NOMO-1 (cell line): ENCODE data around the gene KIAA1191.
"Not testable (repeated sequence)": the region's sequence is repeated elsewhere in the genome, so short reads cannot be mapped to it uniquely, and the experiment has no call there.

Experiments used
- DNase-seq, 2 experiments: peaks; one replicate each; lab custom pipeline; 2025; ENCODE audit not compliant: unreplicated experiment in 2 of 2; lab: John Stamatoyannopoulos, UW

The KIAA1191 gene

DNA sequence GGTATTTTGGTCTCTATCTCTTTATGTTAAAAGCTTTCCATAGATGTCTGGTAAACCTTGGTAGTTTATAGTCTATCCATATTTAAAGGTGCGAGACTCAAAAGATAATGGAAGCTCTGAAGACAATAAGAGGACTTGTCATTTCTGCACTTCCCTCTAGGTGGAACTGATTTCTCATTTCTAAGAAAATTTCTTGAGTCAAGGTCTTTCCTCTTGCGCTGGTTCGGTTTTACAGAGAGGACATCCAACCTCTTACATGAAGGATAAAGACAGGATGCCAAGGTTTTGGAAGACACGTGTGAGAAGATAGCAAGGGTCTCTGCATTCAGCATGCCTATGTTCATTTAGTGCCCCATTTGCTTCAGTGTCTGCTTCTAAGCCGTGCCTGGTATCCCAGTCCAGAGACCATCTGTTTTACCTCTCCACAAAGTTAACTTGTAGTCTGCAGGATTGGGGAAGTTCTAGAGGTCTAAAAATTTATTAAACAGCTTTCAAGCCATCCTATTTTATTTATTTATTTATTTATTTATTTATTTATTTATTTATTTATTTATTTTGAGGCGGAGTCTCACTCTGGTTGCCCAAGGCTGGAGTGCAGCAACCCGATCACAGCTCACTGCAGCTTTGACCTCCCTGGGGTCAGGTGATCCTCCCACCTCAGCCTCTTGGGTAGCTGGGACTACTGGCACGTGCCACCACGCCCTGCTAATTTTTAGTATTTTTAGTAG lies 41.6 kb downstream of the KIAA1191 start:
- no peak for DNase-seq

- DNase-seq, result no peak
Observed at GRCh38 chr5:176317534-176318374, 43.8 kb downstream of the KIAA1191 start.

- DNase-seq, result not testable (repeated sequence)
Observed at GRCh38 chr5:176305356-176305755, 56.2 kb downstream of the KIAA1191 start.
